GM12878 (cell line): ENCODE results near the gene GNB5. TPM values are rescaled to one million over a fixed set of nuclear protein-coding genes. Genes with fewer than 3 reads are reported as not detected.

Experiments used
- ATAC-seq: fragments of 200-7000 bp; cut with Tn5 transposase; 3 replicates; pipeline ENCODE4 v1.9.1; 2020; ENCODE audit warnings: mild to moderate bottlenecking, moderate library complexity
- BruUV-seq: library from RNA; stranded (reverse); fragments of 400-500 nt; replicated peaks from 2 replicates; lab custom pipeline; 2021; lab: Mats Ljungman, UMichigan
- CTCF ChIA-PET: fragments of 300-600 bp; sonication (Branson Sonifier 250); formaldehyde crosslinking; extraction: SDS; loops from one replicate; lab custom pipeline; 2021; ENCODE audit warnings: inconsistent platforms; lab: Yijun Ruan, JAX
- POLR2A ChIA-PET: fragments of 350-600 bp; formaldehyde crosslinking; extraction: SDS; loops from one replicate; lab custom pipeline; 2021; ENCODE audit warnings: inconsistent platforms; lab: Charles Lee
- RAD21 ChIA-PET: fragments of 300-600 bp; sonication (Branson Sonifier 250); formaldehyde crosslinking; loops from one replicate; lab custom pipeline; 2023; ENCODE audit warnings: antibody characterized with exemption; ENCODE audit not compliant: unreplicated experiment; lab: Charles Lee
- SMC1A ChIA-PET: fragments of 300-600 bp; sonication (Branson Sonifier 250); formaldehyde crosslinking; loops from one replicate; lab custom pipeline; 2023; ENCODE audit not compliant: unreplicated experiment, uncharacterized antibody; lab: Charles Lee
- DNase-seq: peaks from one replicate; pipeline ENCODE4 v3.0.0-alpha.2; 2011; ENCODE audit warnings: low read depth, low spot score
- FAIRE-seq: peaks from 3 replicates; lab custom pipeline; 2011; peaks lifted over from hg19 to GRCh38; lab: Jason Lieb, UNC
- H2AFZ ChIP-seq: 2 replicates; pipeline ENCODE4 v1.6.0; 2011; ENCODE audit warnings: low read depth, low read length, control low read depth; ENCODE audit not compliant: control insufficient read depth
- H3K27ac ChIP-seq: 2 replicates; pipeline ENCODE4 v1.5.1; 2011; ENCODE audit warnings: control low read depth; ENCODE audit not compliant: control insufficient read depth, insufficient read depth
- H3K27me3 ChIP-seq, 2 experiments: replicated peaks in 1 of 2; 2 replicates each; pipeline versions ENCODE4 v1.6.0 to v1.6.1; 2011; ENCODE audit warnings: low read length in 1 of 2; ENCODE audit not compliant: control insufficient read depth in 2 of 2, insufficient read depth in 2 of 2
- H3K36me3 ChIP-seq, 2 experiments: 2 replicates each; pipeline ENCODE4 v1.5.1; 2011; ENCODE audit warnings: low read length in 1 of 2; ENCODE audit not compliant: control insufficient read depth in 2 of 2, insufficient read depth in 2 of 2
- H3K4me1 ChIP-seq: 2 replicates; pipeline ENCODE4 v1.6.1; 2011; ENCODE audit warnings: mild to moderate bottlenecking, low read length, moderate library complexity, mixed read lengths; ENCODE audit not compliant: control insufficient read depth, insufficient read depth
- H3K4me2 ChIP-seq: 2 replicates; pipeline ENCODE4 v1.6.0; 2011; ENCODE audit warnings: control low read depth; ENCODE audit not compliant: control insufficient read depth, insufficient read depth
- H3K4me3 ChIP-seq: fragments of 200-600 bp; sonication (generic); 2 replicates; pipeline ENCODE4 v1.5.1; 2016
- H3K79me2 ChIP-seq: 2 replicates; pipeline ENCODE4 v1.6.0; 2011; ENCODE audit warnings: low read length; ENCODE audit not compliant: control insufficient read depth, insufficient read depth
- H3K9ac ChIP-seq: 2 replicates; pipeline ENCODE4 v1.8.0; 2011; ENCODE audit warnings: low read length, control low read depth, mixed read lengths; ENCODE audit not compliant: control insufficient read depth, insufficient read depth
- H3K9me3 ChIP-seq: replicated peaks from 3 replicates; pipeline ENCODE4 v1.5.1; 2011; ENCODE audit warnings: mild to moderate bottlenecking, low read length; ENCODE audit not compliant: control insufficient read depth, insufficient read depth
- H4K20me1 ChIP-seq: 2 replicates; pipeline ENCODE4 v1.6.0; 2011; ENCODE audit not compliant: control insufficient read depth, insufficient read depth
- BMI1 ChIP-seq: fragments of 450-650 bp; IDR thresholded peaks from 2 replicates; pipeline ENCODE4 v1.6.1; 2016; ENCODE audit warnings: mild to moderate bottlenecking, moderate library complexity, borderline replicate concordance
- EP300 ChIP-seq, 2 experiments: fragments of 150-350 bp in 1 of 2; IDR thresholded peaks; 2 replicates each; pipeline ENCODE4 v1.6.1; 2011 to 2012; ENCODE audit warnings: low read depth in 2 of 2, low read length in 2 of 2, borderline replicate concordance in 1 of 2, improper control_type of control experiment in 1 of 2, inconsistent platforms in 1 of 2; ENCODE audit not compliant: control insufficient read depth in 1 of 2
- ESRRA ChIP-seq: IDR thresholded peaks from 2 replicates; pipeline ENCODE4 v1.6.1; 2012; ENCODE audit warnings: mild to moderate bottlenecking, low read length, improper control_type of control experiment
- HDAC2 ChIP-seq: fragments of 200-600 bp; sonication (generic); IDR thresholded peaks from 2 replicates; pipeline ENCODE4 v1.6.1; 2017
- HDAC6 ChIP-seq: fragments of 200-600 bp; sonication (generic); IDR thresholded peaks from one replicate; pipeline ENCODE4 v1.8.0; 2017; ENCODE audit warnings: antibody characterized with exemption; ENCODE audit not compliant: unreplicated experiment
- IKZF2 ChIP-seq, 2 experiments: fragments of 450-650 bp; IDR thresholded peaks; 2 replicates each; pipeline ENCODE4 v1.6.1; 2017; ENCODE audit warnings: mild to moderate bottlenecking in 2 of 2, moderate library complexity in 2 of 2
- KAT2A ChIP-seq: conservative IDR thresholded peaks from 2 replicates; pipeline ENCODE4 v1.6.1; 2011; ENCODE audit warnings: low read depth, low read length; ENCODE audit not compliant: control insufficient read depth
- LARP7 ChIP-seq: fragments of 450-650 bp; IDR thresholded peaks from 2 replicates; pipeline ENCODE4 v1.6.1; 2017; ENCODE audit warnings: mild to moderate bottlenecking
- NFXL1 ChIP-seq: fragments of 450-650 bp; IDR thresholded peaks from 2 replicates; pipeline ENCODE4 v1.6.1; 2017; ENCODE audit warnings: antibody characterized with exemption, mild to moderate bottlenecking, borderline replicate concordance
- NFYB ChIP-seq: IDR thresholded peaks from 2 replicates; pipeline ENCODE4 v1.6.1; 2011; ENCODE audit warnings: low read depth, mild to moderate bottlenecking, low read length, improper control_type of control experiment, moderate library complexity; ENCODE audit not compliant: insufficient read depth
- PAX8 ChIP-seq: fragments of 450-650 bp; IDR thresholded peaks from 2 replicates; pipeline ENCODE4 v1.6.1; 2017; ENCODE audit warnings: mild to moderate bottlenecking, moderate library complexity
- PML ChIP-seq: IDR thresholded peaks from 2 replicates; pipeline ENCODE4 v1.6.1; 2012; ENCODE audit warnings: low read length, inconsistent platforms
- SMARCA5 ChIP-seq: fragments of 450-650 bp; IDR thresholded peaks from 2 replicates; pipeline ENCODE4 v1.6.1; 2017; ENCODE audit warnings: mild to moderate bottlenecking
- SP1 ChIP-seq: IDR thresholded peaks from one replicate; pipeline ENCODE4 v1.6.1; 2011; ENCODE audit warnings: low read depth, low read length
- TARDBP ChIP-seq: IDR thresholded peaks from 2 replicates; pipeline ENCODE4 v1.6.1; 2016; ENCODE audit warnings: borderline replicate concordance
- WGBS: methylation state at CpG from one replicate; pipeline ENCODE4 v1.1.6; 2016; ENCODE audit warnings: low lambda C conversion rate; ENCODE audit not compliant: insufficient replicate concordance, insufficient coverage; ENCODE audit errors: missing lambda C conversion rate; 5-methylcytosine and 5-hydroxymethylcytosine counted together
- in situ Hi-C: fragments of 300-500 bp; cut with MboI; formaldehyde crosslinking; loops from 9 replicates; pipeline ENCODE4 v1.14.3; 2018; ENCODE audit warnings: mixed read lengths
- intact Hi-C: fragments of 100-400 bp; cut with micrococcal nuclease; formaldehyde crosslinking; loops from one replicate; pipeline ENCODE4 v1.14.2; 2022; ENCODE audit not compliant: unreplicated experiment
- polyA plus RNA-seq, 11 experiments: library from polyadenylated mRNA; depleted of rRNA in 4 of 11; unstranded in 6 of 11; stranded (reverse) in 5 of 11; fragments of >200 nt; fragmentation: Nextera tagmentation in 4 of 11; fragmentation: Illumina TruSeq in 1 of 11; extraction: Ambion mirVana in 4 of 11; extraction: Trizol in 1 of 11; gene quantifications; 1 replicate in 1 of 11; 2 replicates in 10 of 11; pipeline versions ENCODE4 v1.2.1 to v1.2.3, GENCODE V29; 2011 to 2016; ENCODE audit warnings: inconsistent platforms in 2 of 11, missing spikeins in 2 of 11, low read depth in 1 of 11
- total RNA-seq, 4 experiments: library from RNA; depleted of rRNA in 3 of 4; stranded (reverse); fragments of >200 nt in 3 of 4; fragmentation: Illumina TruSeq in 1 of 4; extraction: Trizol in 1 of 4; gene quantifications; 2 replicates each; pipeline versions ENCODE4 v1.2.1 to v1.2.3, GENCODE V29; 2013 to 2021
- TF ChIP-seq, protein P1 (sequence below): fragments of 450-650 bp; conservative IDR thresholded peaks from 2 replicates; pipeline ENCODE4 v1.6.1; 2017; ENCODE audit warnings: mild to moderate bottlenecking, moderate library complexity
- TF ChIP-seq, protein P2 (sequence below): IDR thresholded peaks from 2 replicates; pipeline ENCODE4 v1.6.1; 2012; ENCODE audit warnings: mild to moderate bottlenecking, low read depth, low read length
- TF ChIP-seq, protein P3 (sequence below): fragments of 450-650 bp; IDR thresholded peaks from 2 replicates; pipeline ENCODE4 v1.6.1; 2017; ENCODE audit warnings: mild to moderate bottlenecking, low read depth, inconsistent platforms; ENCODE audit not compliant: poor library complexity, severe bottlenecking

The GNB5 gene
- total and polyA plus RNA-seq, 10 of the 15 experiments (the other 5 are each of a cell fraction or from before 2014, with no cell fraction given) = 2.4 to 25.9 (median 15.2) TPM

DNA sequence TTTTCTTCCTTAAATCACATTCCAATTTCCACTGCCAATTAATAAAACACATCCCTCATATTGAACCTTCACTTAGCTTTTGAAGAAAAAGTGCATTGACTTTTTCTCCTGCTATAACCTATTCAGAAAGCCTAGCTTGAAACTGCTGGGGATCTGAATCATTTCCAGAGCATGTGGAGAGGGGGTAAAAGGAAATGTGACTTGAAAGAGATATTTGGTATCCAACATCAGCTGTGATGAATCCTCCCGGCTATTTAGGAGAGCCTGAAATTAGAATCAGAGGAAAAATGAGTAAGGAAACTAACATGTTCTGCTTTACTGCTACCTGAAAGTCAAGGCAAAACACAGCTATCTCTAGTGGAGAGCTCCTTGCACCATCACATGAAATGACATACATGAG is 2.6 kb upstream of the GNB5 start:
- RAD21 ChIA-PET = interaction anchor here (2.0 kb wide), 1 partner anchor 10 kb away, joined by 5 read pairs; no protein-coding TSS in a partner anchor
- intact Hi-C loops (no loop called here), in situ Hi-C loops (no loop called here)
- Histone ChIP-seq H3K27ac (no peak overlapping the region), H3K27me3 (no peaks in the 10 kb centered on the region), H3K9me3 (no peaks in the 10 kb centered on the region; the same call in 2 of the 3 replicates), H3K4me1 (peaks cover 3% of the 10 kb centered on the region; the same call in 1 of the 2 replicates), H3K36me3 (no peaks in the 10 kb centered on the region), H2AFZ (no peak overlapping the region), H3K4me2 (no peak overlapping the region), H3K4me3 (no peak overlapping the region), H4K20me1 (no peaks in the 10 kb centered on the region), H3K9ac (no peak overlapping the region), H3K79me2 (no peaks in the 10 kb centered on the region)
- DNase-seq (no peak), ATAC-seq (no peak), FAIRE-seq (no peak)
- WGBS = 0% methylated on average over 1 of the region's 1 CpG
- POLR2A ChIA-PET = interaction anchor here (0.6 to 0.9 kb wide), 2 partner anchors 10 to 340 kb away, joined by 3 to 4 read pairs; no protein-coding TSS in a partner anchor
- BruUV-seq = no TSS peak
- SMC1A ChIA-PET = interaction anchor here (1.0 to 2.2 kb wide), 5 partner anchors 10 to 28 kb away, joined by 3 to 10 read pairs (median 5); no protein-coding TSS in a partner anchor
- CTCF ChIA-PET = interaction anchor here (1.0 to 2.4 kb wide), 5 partner anchors 10 to 31 kb away, joined by 3 to 23 read pairs (median 4); no protein-coding TSS in a partner anchor
- TF ChIP-seq, protein P1, sequence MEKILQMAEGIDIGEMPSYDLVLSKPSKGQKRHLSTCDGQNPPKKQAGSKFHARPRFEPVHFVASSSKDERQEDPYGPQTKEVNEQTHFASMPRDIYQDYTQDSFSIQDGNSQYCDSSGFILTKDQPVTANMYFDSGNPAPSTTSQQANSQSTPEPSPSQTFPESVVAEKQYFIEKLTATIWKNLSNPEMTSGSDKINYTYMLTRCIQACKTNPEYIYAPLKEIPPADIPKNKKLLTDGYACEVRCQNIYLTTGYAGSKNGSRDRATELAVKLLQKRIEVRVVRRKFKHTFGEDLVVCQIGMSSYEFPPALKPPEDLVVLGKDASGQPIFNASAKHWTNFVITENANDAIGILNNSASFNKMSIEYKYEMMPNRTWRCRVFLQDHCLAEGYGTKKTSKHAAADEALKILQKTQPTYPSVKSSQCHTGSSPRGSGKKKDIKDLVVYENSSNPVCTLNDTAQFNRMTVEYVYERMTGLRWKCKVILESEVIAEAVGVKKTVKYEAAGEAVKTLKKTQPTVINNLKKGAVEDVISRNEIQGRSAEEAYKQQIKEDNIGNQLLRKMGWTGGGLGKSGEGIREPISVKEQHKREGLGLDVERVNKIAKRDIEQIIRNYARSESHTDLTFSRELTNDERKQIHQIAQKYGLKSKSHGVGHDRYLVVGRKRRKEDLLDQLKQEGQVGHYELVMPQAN = no peak
- TF ChIP-seq, protein P2, sequence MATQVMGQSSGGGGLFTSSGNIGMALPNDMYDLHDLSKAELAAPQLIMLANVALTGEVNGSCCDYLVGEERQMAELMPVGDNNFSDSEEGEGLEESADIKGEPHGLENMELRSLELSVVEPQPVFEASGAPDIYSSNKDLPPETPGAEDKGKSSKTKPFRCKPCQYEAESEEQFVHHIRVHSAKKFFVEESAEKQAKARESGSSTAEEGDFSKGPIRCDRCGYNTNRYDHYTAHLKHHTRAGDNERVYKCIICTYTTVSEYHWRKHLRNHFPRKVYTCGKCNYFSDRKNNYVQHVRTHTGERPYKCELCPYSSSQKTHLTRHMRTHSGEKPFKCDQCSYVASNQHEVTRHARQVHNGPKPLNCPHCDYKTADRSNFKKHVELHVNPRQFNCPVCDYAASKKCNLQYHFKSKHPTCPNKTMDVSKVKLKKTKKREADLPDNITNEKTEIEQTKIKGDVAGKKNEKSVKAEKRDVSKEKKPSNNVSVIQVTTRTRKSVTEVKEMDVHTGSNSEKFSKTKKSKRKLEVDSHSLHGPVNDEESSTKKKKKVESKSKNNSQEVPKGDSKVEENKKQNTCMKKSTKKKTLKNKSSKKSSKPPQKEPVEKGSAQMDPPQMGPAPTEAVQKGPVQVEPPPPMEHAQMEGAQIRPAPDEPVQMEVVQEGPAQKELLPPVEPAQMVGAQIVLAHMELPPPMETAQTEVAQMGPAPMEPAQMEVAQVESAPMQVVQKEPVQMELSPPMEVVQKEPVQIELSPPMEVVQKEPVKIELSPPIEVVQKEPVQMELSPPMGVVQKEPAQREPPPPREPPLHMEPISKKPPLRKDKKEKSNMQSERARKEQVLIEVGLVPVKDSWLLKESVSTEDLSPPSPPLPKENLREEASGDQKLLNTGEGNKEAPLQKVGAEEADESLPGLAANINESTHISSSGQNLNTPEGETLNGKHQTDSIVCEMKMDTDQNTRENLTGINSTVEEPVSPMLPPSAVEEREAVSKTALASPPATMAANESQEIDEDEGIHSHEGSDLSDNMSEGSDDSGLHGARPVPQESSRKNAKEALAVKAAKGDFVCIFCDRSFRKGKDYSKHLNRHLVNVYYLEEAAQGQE = no peak
- TF ChIP-seq, protein P3, sequence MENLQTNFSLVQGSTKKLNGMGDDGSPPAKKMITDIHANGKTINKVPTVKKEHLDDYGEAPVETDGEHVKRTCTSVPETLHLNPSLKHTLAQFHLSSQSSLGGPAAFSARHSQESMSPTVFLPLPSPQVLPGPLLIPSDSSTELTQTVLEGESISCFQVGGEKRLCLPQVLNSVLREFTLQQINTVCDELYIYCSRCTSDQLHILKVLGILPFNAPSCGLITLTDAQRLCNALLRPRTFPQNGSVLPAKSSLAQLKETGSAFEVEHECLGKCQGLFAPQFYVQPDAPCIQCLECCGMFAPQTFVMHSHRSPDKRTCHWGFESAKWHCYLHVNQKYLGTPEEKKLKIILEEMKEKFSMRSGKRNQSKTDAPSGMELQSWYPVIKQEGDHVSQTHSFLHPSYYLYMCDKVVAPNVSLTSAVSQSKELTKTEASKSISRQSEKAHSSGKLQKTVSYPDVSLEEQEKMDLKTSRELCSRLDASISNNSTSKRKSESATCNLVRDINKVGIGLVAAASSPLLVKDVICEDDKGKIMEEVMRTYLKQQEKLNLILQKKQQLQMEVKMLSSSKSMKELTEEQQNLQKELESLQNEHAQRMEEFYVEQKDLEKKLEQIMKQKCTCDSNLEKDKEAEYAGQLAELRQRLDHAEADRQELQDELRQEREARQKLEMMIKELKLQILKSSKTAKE = no peak
- TF ChIP-seq HDAC2 (no peak), TARDBP (no peak), PAX8 (no peak), PML (no peak), NFYB (no peak), BMI1 (no peak), ESRRA (no peak), EP300 (IDR thresholded peaks at IDR 0.05; ENCODE audit: borderline replicate concordance in 1 of 2, control insufficient read depth in 1 of 2, low read depth in 2 of 2, low read length in 2 of 2) (no peak), SP1 (no peak), IKZF2 (IDR thresholded peaks at IDR 0.05) (no peak), KAT2A (no peak), SMARCA5 (no peak), HDAC6 (no peak), LARP7 (no peak), NFXL1 (no peak)
